Transverse colon (tissue), 4 donors: ENCODE measurements around the gene P2RY6.

Source experiments
- CTCF ChIP-seq, 5 experiments: fragments of 200-600 bp in 3 of 5; fragments of 450-650 bp in 2 of 5; sonication (generic) in 3 of 5; IDR thresholded peaks; 1 replicate in 2 of 5; 2 replicates in 3 of 5; pipeline ENCODE4 v1.5.1; 2016 to 2017; ENCODE audit warnings: antibody characterized with exemption in 5 of 5, inconsistent platforms in 3 of 5, mild to moderate bottlenecking in 2 of 5, moderate library complexity in 1 of 5
- EP300 ChIP-seq: sonication (generic); formaldehyde crosslinking; IDR thresholded peaks from one replicate; pipeline ENCODE4 v1.6.1; 2017; ENCODE audit warnings: antibody characterized with exemption, low read depth
- POLR2A ChIP-seq: fragments of 450-650 bp; IDR thresholded peaks from one replicate; pipeline ENCODE4 v1.6.1; 2016; ENCODE audit warnings: antibody characterized with exemption, mild to moderate bottlenecking, moderate library complexity
- POLR2AphosphoS5 ChIP-seq, 3 donors: sonication (generic); formaldehyde crosslinking; IDR thresholded peaks; one replicate each; pipeline ENCODE4 v1.6.1; 2016; ENCODE audit warnings: antibody characterized with exemption in 3 of 3

- TF ChIP-seq CTCF (IDR thresholded peaks at IDR 0.05) (no peak), POLR2A (no peak), POLR2AphosphoS5 (IDR thresholded peaks at IDR 0.05) (no peak), EP300 (no peak)
Observed at GRCh38 chr11:73229896-73230875, 42.0 kb upstream of the P2RY6 start.
